ENCODE results near the gene ST8SIA2.

Gene ST8SIA2

DNA sequence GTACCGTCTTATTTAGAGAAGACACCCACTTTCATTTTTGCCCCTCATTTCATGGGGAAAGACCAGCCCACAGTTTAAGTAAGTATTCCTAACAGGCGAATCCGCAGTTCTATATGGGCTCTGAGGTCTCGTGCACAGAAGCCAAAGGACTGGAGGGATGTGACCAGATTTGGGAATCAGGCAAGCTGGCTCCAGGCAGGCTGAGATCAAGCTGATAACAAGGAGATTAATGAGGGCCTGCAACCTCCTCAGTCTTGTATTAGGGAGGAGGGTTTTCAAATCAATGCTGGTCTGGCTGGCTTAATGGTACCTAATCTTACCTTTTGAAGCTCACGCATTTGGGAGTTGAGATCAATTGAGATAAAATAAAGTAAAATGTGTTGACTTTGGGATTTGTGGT lies 15.3 kb downstream of the ST8SIA2 start:
- Mint-ChIP-seq H3K4me1 (ENCODE audit: low read depth) (no peaks in the 10 kb centered on the region), H3K4me3 (no peak overlapping the region), H3K27me3 (ENCODE audit: low read depth) (peaks cover 7% of the 10 kb centered on the region), H3K9me3 (no peaks in the 10 kb centered on the region), H3K27ac (no peak overlapping the region), H3K36me3 (ENCODE audit: low read depth) (no peaks in the 10 kb centered on the region)

DNA sequence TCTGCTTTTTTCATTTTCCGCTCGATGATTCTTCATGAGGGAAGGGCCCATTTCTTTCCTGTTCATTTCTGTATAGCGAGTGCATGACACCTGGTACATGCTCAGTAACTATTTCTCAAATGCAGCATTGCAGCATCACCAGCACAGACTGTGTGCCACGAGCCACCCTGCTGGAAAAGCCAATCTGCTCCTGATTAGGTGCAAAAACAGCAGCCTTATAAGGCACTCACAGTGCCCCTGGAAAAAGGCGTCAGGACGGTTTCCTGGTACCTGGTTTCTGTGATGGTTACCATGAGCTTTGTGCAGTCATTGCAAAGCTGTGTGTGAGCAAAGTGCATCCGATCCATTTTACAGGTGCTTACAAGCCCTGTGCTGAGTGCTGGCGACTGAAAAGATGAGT lies 15.8 kb downstream of the ST8SIA2 start:
- Mint-ChIP-seq H3K27ac (no peak overlapping the region), H3K4me3 (no peak overlapping the region), H3K4me1 (ENCODE audit: low read depth) (no peaks in the 10 kb centered on the region), H3K27me3 (ENCODE audit: low read depth) (peaks cover 7% of the 10 kb centered on the region), H3K36me3 (ENCODE audit: low read depth) (no peaks in the 10 kb centered on the region), H3K9me3 (no peaks in the 10 kb centered on the region)

GRCh38 chr15:92410537-92410936 lies 16.9 kb downstream of the ST8SIA2 start:
- Mint-ChIP-seq H3K27me3 (ENCODE audit: low read depth) (peaks cover 7% of the 10 kb centered on the region), H3K9me3 (no peaks in the 10 kb centered on the region), H3K27ac (no peak overlapping the region), H3K4me1 (ENCODE audit: low read depth) (no peaks in the 10 kb centered on the region), H3K4me3 (no peak overlapping the region), H3K36me3 (ENCODE audit: low read depth) (no peaks in the 10 kb centered on the region)

DNA sequence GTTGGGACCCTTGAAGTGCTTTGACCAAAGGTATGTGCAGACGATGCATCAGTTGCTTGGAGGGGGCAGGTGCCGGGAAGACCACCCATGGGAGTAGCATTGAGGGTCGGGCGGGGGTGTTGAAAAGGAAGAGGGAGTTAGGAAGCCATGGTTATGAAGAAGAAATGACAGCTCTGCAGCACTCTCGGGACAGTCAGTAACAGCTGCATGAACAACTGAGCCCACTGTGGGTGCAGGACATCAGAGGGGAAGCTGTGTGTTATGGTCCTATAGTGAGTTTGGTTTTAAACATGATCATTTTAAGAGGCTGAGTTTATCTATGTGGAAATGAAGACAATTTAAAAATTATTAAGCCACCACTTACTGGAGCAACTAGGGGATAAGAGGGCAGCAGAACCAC lies 17.6 kb downstream of the ST8SIA2 start:
- Mint-ChIP-seq H3K27me3 (ENCODE audit: low read depth) (peaks cover 7% of the 10 kb centered on the region), H3K4me3 (no peak overlapping the region), H3K4me1 (ENCODE audit: low read depth) (no peaks in the 10 kb centered on the region), H3K36me3 (ENCODE audit: low read depth) (no peaks in the 10 kb centered on the region), H3K27ac (no peak overlapping the region), H3K9me3 (no peaks in the 10 kb centered on the region)

GRCh38 chr15:92413510-92413909 lies 19.8 kb downstream of the ST8SIA2 start:
- Mint-ChIP-seq H3K4me1 (ENCODE audit: low read depth) (no peaks in the 10 kb centered on the region), H3K27me3 (ENCODE audit: low read depth) (peaks cover 3% of the 10 kb centered on the region), H3K36me3 (ENCODE audit: low read depth) (no peaks in the 10 kb centered on the region), H3K9me3 (no peaks in the 10 kb centered on the region), H3K4me3 (no peak overlapping the region), H3K27ac (no peak overlapping the region)

DNA sequence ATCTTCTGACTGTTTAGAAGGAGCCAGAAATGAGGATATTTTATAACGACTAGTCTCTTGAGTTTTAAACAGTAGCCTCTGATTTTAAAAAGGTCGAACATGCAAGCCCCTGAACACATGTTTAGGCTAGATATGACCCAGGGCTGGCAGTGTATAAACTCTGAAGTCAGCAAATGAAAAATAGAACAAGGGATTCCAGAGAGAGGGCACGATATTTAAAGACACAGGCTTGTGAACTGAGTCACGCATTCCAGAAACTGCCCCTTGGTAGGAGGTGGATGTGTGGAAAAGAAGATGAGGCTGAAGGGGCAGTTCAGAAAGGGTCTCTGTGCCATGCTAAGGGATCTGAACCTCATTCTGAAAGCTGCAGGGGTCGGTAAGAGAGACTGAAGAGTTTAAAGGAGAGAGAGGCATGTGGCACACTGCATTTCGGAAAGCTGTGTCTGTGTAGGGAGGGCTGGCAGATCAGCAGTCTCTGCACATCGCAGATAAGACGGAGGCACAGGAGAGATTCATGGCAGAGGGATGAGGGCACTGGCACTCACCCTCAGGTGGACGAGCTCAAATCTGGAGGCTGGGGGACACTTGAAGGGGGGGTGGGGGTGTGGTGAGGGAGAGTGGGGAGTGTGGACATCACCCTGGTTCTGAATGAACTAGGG lies 22.1 kb downstream of the ST8SIA2 start:
- Mint-ChIP-seq H3K27me3 (ENCODE audit: low read depth) (peaks cover 3% of the 10 kb centered on the region), H3K27ac (no peak overlapping the region), H3K36me3 (ENCODE audit: low read depth) (no peaks in the 10 kb centered on the region), H3K9me3 (no peaks in the 10 kb centered on the region), H3K4me1 (ENCODE audit: low read depth) (no peaks in the 10 kb centered on the region), H3K4me3 (no peak overlapping the region)

GRCh38 chr15:92416557-92416956 lies 22.9 kb downstream of the ST8SIA2 start:
- no peaks in the 10 kb centered on the region for H3K9me3 Mint-ChIP-seq
- H3K27me3 Mint-ChIP-seq (ENCODE audit: low read depth) = no peaks in the 10 kb centered on the region
- no peak overlapping the region for H3K4me3 Mint-ChIP-seq
- H3K36me3 Mint-ChIP-seq (ENCODE audit: low read depth) = no peaks in the 10 kb centered on the region
- H3K4me1 Mint-ChIP-seq (ENCODE audit: low read depth) = no peaks in the 10 kb centered on the region
- H3K27ac Mint-ChIP-seq = no peak overlapping the region

DNA sequence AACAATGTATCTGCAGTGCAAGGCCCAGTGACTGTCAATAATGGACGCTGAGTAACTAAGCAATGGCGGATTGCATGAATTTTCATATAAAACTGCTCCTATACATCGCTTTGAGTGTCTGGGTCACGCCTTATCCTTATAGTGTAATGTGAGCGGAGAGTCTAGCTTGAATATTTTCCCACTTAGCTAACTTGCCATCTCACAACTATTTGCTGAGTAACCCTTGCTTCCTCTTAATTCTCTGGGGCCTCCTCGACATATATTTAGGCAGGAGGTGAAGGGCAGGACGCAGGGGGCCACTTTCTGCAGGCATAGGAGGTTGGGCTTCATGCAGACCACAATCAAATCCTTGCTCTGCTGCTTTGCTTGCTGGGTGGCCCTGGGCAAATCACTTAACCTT lies 24.0 kb downstream of the ST8SIA2 start:
- no peak overlapping the region for H3K27ac Mint-ChIP-seq
- H3K9me3 Mint-ChIP-seq = no peaks in the 10 kb centered on the region
- peaks cover under 1% of the 10 kb centered on the region for H3K27me3 Mint-ChIP-seq (ENCODE audit: low read depth)
- no peaks in the 10 kb centered on the region for H3K36me3 Mint-ChIP-seq (ENCODE audit: low read depth)
- H3K4me1 Mint-ChIP-seq (ENCODE audit: low read depth) = no peaks in the 10 kb centered on the region
- H3K4me3 Mint-ChIP-seq = no peak overlapping the region

DNA sequence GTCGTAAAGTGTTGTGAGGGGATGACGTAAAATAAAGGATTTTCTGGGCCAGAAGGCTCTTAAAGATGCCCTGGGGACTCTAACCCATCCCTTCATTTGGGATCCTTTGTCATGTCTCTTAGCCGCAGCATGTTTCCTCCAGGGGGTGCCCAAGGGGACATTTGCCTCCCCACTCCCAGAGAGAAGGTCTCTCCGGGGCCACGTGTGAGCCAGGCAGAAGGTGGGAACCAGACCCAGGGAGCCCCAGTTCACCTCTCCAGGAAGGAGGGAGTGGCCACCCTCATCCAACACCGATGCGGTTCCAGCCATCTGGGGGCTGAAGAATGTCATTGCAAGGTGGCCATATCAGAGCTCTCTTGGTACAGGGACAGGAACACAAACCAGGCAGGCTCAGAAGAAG lies 25.2 kb downstream of the ST8SIA2 start:
- Mint-ChIP-seq H3K27ac (no peak overlapping the region), H3K9me3 (no peaks in the 10 kb centered on the region), H3K27me3 (ENCODE audit: low read depth) (peaks cover 6% of the 10 kb centered on the region), H3K4me3 (no peak overlapping the region), H3K36me3 (ENCODE audit: low read depth) (no peaks in the 10 kb centered on the region), H3K4me1 (ENCODE audit: low read depth) (no peaks in the 10 kb centered on the region)

GRCh38 chr15:92421976-92422375 lies 28.3 kb downstream of the ST8SIA2 start:
- H3K36me3 Mint-ChIP-seq (ENCODE audit: low read depth) = no peaks in the 10 kb centered on the region
- H3K27me3 Mint-ChIP-seq (ENCODE audit: low read depth) = peaks cover 22% of the 10 kb centered on the region
- H3K4me1 Mint-ChIP-seq (ENCODE audit: low read depth) = no peaks in the 10 kb centered on the region
- H3K27ac Mint-ChIP-seq = no peak overlapping the region
- no peak overlapping the region for H3K4me3 Mint-ChIP-seq
- H3K9me3 Mint-ChIP-seq = no peaks in the 10 kb centered on the region

DNA sequence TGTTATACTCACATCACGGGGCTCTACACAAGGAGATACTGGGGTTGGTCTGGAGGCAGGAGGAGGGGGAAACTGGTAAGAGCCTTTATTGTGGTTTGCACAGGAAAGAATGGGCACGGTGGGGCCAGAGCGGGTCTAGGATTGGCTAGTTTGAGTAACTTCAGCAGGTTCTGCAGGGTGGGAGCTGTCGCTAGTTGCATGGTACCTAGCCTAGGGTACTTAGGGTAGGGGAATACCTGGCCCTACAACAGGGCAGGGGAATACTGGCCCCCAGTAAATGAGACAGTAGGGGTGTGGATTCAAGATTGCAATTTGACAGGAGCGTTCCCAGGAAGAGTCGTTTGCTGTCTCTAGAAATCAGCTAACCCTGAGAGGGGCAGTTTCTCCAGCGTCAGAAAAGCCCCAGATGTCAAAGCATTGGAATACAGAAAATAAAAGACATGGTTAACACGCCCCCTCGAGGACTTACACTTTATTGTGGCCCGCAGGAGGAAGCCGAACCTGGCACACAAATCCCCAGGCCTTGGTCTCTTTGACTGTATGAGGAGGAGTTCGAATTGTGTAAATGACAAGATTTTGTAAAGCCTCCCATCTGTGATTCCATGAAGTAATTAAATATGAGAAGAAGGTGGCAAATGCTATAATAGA lies 32.0 kb downstream of the ST8SIA2 start:
- Mint-ChIP-seq H3K4me3 (no peak overlapping the region), H3K9me3 (no peaks in the 10 kb centered on the region), H3K27ac (no peak overlapping the region), H3K36me3 (ENCODE audit: low read depth) (no peaks in the 10 kb centered on the region), H3K27me3 (ENCODE audit: low read depth) (peaks cover 22% of the 10 kb centered on the region), H3K4me1 (ENCODE audit: low read depth) (no peaks in the 10 kb centered on the region)

GRCh38 chr15:92429378-92430068 lies 35.8 kb downstream of the ST8SIA2 start:
- Mint-ChIP-seq H3K27ac (no peak overlapping the region), H3K36me3 (ENCODE audit: low read depth) (no peaks in the 10 kb centered on the region), H3K27me3 (ENCODE audit: low read depth) (peaks cover 16% of the 10 kb centered on the region), H3K4me1 (ENCODE audit: low read depth) (no peaks in the 10 kb centered on the region), H3K9me3 (no peaks in the 10 kb centered on the region), H3K4me3 (no peak overlapping the region)

GRCh38 chr15:92430069-92430440 lies 36.4 kb downstream of the ST8SIA2 start:
- H3K27ac Mint-ChIP-seq = no peak overlapping the region
- H3K36me3 Mint-ChIP-seq (ENCODE audit: low read depth) = no peaks in the 10 kb centered on the region
- no peak overlapping the region for H3K4me3 Mint-ChIP-seq
- H3K4me1 Mint-ChIP-seq (ENCODE audit: low read depth) = no peaks in the 10 kb centered on the region
- peaks cover 12% of the 10 kb centered on the region for H3K27me3 Mint-ChIP-seq (ENCODE audit: low read depth)
- no peaks in the 10 kb centered on the region for H3K9me3 Mint-ChIP-seq

DNA sequence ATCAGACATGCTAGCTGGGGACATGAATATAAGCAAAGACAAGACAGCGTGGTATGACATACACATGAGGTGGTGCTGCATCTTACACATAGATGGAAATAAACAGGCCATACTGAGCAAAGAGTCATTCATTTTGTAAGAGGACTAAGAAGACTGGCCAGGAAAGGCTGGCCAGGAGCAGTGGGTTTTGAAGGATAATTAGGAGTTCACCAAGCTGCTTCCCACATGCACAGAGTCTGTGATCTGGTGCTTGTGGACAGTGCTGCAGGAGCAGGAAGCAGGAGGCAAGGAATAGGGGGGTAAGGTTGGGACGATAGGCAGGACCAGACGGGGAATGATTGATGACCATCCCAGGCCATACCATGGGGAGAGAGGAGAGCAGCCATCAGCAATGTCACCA lies 41.5 kb downstream of the ST8SIA2 start:
- Mint-ChIP-seq H3K4me3 (no peak overlapping the region), H3K27ac (no peak overlapping the region), H3K36me3 (ENCODE audit: low read depth) (no peaks in the 10 kb centered on the region)

DNA sequence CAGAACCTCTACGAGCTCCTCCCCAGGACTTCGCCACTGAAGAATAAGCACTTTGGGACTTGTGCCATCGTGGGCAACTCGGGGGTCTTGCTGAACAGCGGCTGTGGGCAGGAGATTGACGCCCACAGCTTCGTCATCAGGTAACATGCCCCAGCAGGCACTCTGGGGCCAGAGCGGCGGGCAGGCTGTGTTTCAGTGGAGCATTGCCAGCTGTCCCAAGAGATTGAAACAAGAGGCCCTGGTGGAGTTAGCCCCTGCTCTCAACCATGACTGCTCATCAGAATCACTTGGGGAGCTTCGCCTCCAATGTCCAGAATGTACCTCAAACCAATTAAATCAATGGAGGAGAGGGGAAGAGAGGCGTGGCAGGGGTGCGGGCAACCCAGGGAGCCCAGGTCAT lies 44.8 kb downstream of the ST8SIA2 start:
- no peaks in the 10 kb centered on the region for H3K9me3 Mint-ChIP-seq
- H3K4me3 Mint-ChIP-seq = no peak overlapping the region
- H3K4me1 Mint-ChIP-seq (ENCODE audit: low read depth) = no peaks in the 10 kb centered on the region
- no peaks in the 10 kb centered on the region for H3K27me3 Mint-ChIP-seq (ENCODE audit: low read depth)
- no peak overlapping the region for H3K27ac Mint-ChIP-seq
- no peaks in the 10 kb centered on the region for H3K36me3 Mint-ChIP-seq (ENCODE audit: low read depth)

More for the DNA sequence above, 41.5 kb downstream of the ST8SIA2 start:
- no peaks in the 10 kb centered on the region for H3K9me3 Mint-ChIP-seq
- no peaks in the 10 kb centered on the region for H3K4me1 Mint-ChIP-seq (ENCODE audit: low read depth)
- H3K27me3 Mint-ChIP-seq (ENCODE audit: low read depth) = no peaks in the 10 kb centered on the region
